ENCODE data around the gene ZNF184. TPM values are rescaled to one million over a fixed set of nuclear protein-coding genes. Genes with fewer than 3 reads are reported as not detected.

Gene ZNF184
- total and polyA plus RNA-seq, 10 of the 15 experiments (the other 5 are each of a cell fraction or from before 2014, with no cell fraction given): 4.1 to 15.1 (median 8.3) TPM

- TF ChIP-seq ZNF687 (IDR thresholded peaks at IDR 0.05): no peak
- TF ChIP-seq CHD1 (IDR thresholded peaks at IDR 0.05; ENCODE audit: low read depth, low read length): no peak
- TF ChIP-seq SIX5 (IDR thresholded peaks at IDR 0.05; ENCODE audit: low read depth, low read length, severe bottlenecking): no peak
- no peak for TF ChIP-seq HCFC1 (IDR thresholded peaks at IDR 0.05; ENCODE audit: low read length)
- peak; percentile 70 for TF ChIP-seq IKZF1 (conservative IDR thresholded peaks at IDR 0.05)
Observed at GRCh38 chr6:27495386-27496135, 22.7 kb upstream of the ZNF184 start (continued).

GRCh38 chr6:27494987-27495385, 22.1 kb upstream of the ZNF184 start:
- ATAC-seq (peak; percentile 26; the same call in 2 of the 3 replicates), FAIRE-seq (no peak), DNase-seq (ENCODE audit: low read depth, low spot score) (no peak)
- ChIA-PET POLR2A (no interaction called here), CTCF (interaction anchor here (1.2 kb wide), 1 partner anchor 11 kb away, joined by 5 read pairs; no protein-coding TSS in a partner anchor), SMC1A (ENCODE audit: uncharacterized antibody, unreplicated experiment) (interaction anchor here (0.6 to 1.3 kb wide), 3 partner anchors 16 to 183 kb away, joined by 3 to 4 read pairs (median 3); no protein-coding TSS in a partner anchor), RAD21 (ENCODE audit: unreplicated experiment) (interaction anchor here (0.9 to 1.4 kb wide), 3 partner anchors 11 to 317 kb away, joined by 3 to 4 read pairs (median 3); no protein-coding TSS in a partner anchor)
- Histone ChIP-seq H3K79me2 (ENCODE audit: control insufficient read depth, insufficient read depth, low read length) (no peaks in the 10 kb centered on the region), H3K4me1 (ENCODE audit: control insufficient read depth, insufficient read depth, low read length) (no peaks in the 10 kb centered on the region), H3K27me3 (replicated peaks in 1 of 2; ENCODE audit: control insufficient read depth in 2 of 2, insufficient read depth in 2 of 2, low read length in 1 of 2) (no peaks in the 10 kb centered on the region), H4K20me1 (ENCODE audit: control insufficient read depth, insufficient read depth) (no peaks in the 10 kb centered on the region), H2AFZ (ENCODE audit: control insufficient read depth, low read depth, low read length) (peak overlapping the region; percentile 92), H3K36me3 (ENCODE audit: control insufficient read depth in 2 of 2, insufficient read depth in 2 of 2, low read length in 1 of 2) (no peaks in the 10 kb centered on the region), H3K4me3 (peak overlapping the region; percentile 78), H3K9me3 (replicated peaks; ENCODE audit: control insufficient read depth, insufficient read depth, low read length) (no peaks in the 10 kb centered on the region), H3K4me2 (ENCODE audit: control insufficient read depth, insufficient read depth) (peak overlapping the region; percentile 100), H3K27ac (ENCODE audit: control insufficient read depth, insufficient read depth) (no peak overlapping the region), H3K9ac (ENCODE audit: control insufficient read depth, insufficient read depth, low read length) (peak overlapping the region; percentile 73)
- BruUV-seq (replicated peaks): no TSS peak
- 21% methylated on average over 7 of the region's 7 CpGs for whole genome bisulfite sequencing (ENCODE audit: insufficient coverage, insufficient replicate concordance, low lambda C conversion rate, missing lambda C conversion rate)
- intact Hi-C loops (cut with micrococcal nuclease; ENCODE audit: unreplicated experiment): no loop called here
- in situ Hi-C loops (cut with MboI): no loop called here
- TF ChIP-seq HSF1 (IDR thresholded peaks at IDR 0.05; ENCODE audit: low read depth, low read length): no peak
- TF ChIP-seq ZSCAN29 (IDR thresholded peaks at IDR 0.05): no peak
- TF ChIP-seq ELK1 (IDR thresholded peaks at IDR 0.05; ENCODE audit: low read depth, low read length): no peak
- TF ChIP-seq SP1 (IDR thresholded peaks at IDR 0.05; ENCODE audit: low read depth, low read length): no peak
- TF ChIP-seq EP300 (IDR thresholded peaks at IDR 0.05; ENCODE audit: borderline replicate concordance in 1 of 2, control insufficient read depth in 1 of 2, low read depth in 2 of 2, low read length in 2 of 2): no peak
- TF ChIP-seq CEBPB (IDR thresholded peaks at IDR 0.05; ENCODE audit: borderline replicate concordance in 1 of 2, low read depth in 2 of 2, low read length in 2 of 2): no peak
- no peak for TF ChIP-seq NFXL1 (IDR thresholded peaks at IDR 0.05; ENCODE audit: borderline replicate concordance)
- no peak for TF ChIP-seq IKZF2 (IDR thresholded peaks at IDR 0.05)
- TF ChIP-seq TCF12 (IDR thresholded peaks at IDR 0.05; ENCODE audit: low read depth, low read length): no peak
- no peak for TF ChIP-seq ZNF24 (IDR thresholded peaks at IDR 0.05)
- TF ChIP-seq RUNX3 (IDR thresholded peaks at IDR 0.05; ENCODE audit: low read length): no peak
- no peak for TF ChIP-seq ZNF274 (IDR thresholded peaks at IDR 0.05; ENCODE audit: insufficient read depth, insufficient read length)

All from GM12878 (cell line).